Measurements from ENCODE around the gene ERP29.
"Not testable (repeated sequence)": the region's sequence is repeated elsewhere in the genome, so short reads cannot be mapped to it uniquely, and the experiment has no call there.

The ERP29 gene

GRCh38 chr12:112020947-112021457 is 7.8 kb downstream of the ERP29 start:
- 0 out of 2 replicates have a peak, but pooled peaks have one; percentile 47 for TF ChIP-seq POLR2A (IDR thresholded peaks at IDR 0.05; ENCODE audit: low read depth, low read length)
- no peak for TF ChIP-seq TAF1 (IDR thresholded peaks at IDR 0.05; ENCODE audit: borderline replicate concordance, low read depth, low read length)
- TF ChIP-seq POLR2AphosphoS5 (IDR thresholded peaks at IDR 0.05; ENCODE audit: low read depth, low read length), result peak; percentile 68; the same call in 1 of the 2 replicates
- DNase-seq (ENCODE audit: insufficient read length), result no peak
- FAIRE-seq, result no peak

GRCh38 chr12:112022241-112023016 is 9.2 kb downstream of the ERP29 start:
- no peak for FAIRE-seq

GRCh38 chr12:112023759-112024396 is 10.7 kb downstream of the ERP29 start:
- DNase-seq (ENCODE audit: insufficient read length) (no peak), FAIRE-seq (no peak)
- TF ChIP-seq POLR2AphosphoS5 (IDR thresholded peaks at IDR 0.05; ENCODE audit: low read depth, low read length), result no peak
- TF ChIP-seq TAF1 (IDR thresholded peaks at IDR 0.05; ENCODE audit: borderline replicate concordance, low read depth, low read length), result no peak
- TF ChIP-seq POLR2A (IDR thresholded peaks at IDR 0.05; ENCODE audit: low read depth, low read length), result no peak

More at GRCh38 chr12:112022241-112023016, 9.2 kb downstream of the ERP29 start:
- no peak for DNase-seq (ENCODE audit: insufficient read length)
- TF ChIP-seq POLR2AphosphoS5 (IDR thresholded peaks at IDR 0.05; ENCODE audit: low read depth, low read length), result no peak; the same call in 1 of the 2 replicates
- TF ChIP-seq POLR2A (IDR thresholded peaks at IDR 0.05; ENCODE audit: low read depth, low read length), result peak; percentile 26; the same call in 1 of the 2 replicates

GRCh38 chr12:112025808-112026375 is 12.7 kb downstream of the ERP29 start:
- no peak for FAIRE-seq
- no peak for DNase-seq (ENCODE audit: insufficient read length)
- TF ChIP-seq POLR2A (IDR thresholded peaks at IDR 0.05; ENCODE audit: low read depth, low read length) (no peak), TAF1 (IDR thresholded peaks at IDR 0.05; ENCODE audit: borderline replicate concordance, low read depth, low read length) (no peak), POLR2AphosphoS5 (IDR thresholded peaks at IDR 0.05; ENCODE audit: low read depth, low read length) (no peak)

GRCh38 chr12:112029301-112029700 is 16.1 kb downstream of the ERP29 start:
- DNase-seq (ENCODE audit: insufficient read length) (no peak), FAIRE-seq (no peak)
- TF ChIP-seq POLR2A (IDR thresholded peaks at IDR 0.05; ENCODE audit: low read depth, low read length) (no peak), TAF1 (IDR thresholded peaks at IDR 0.05; ENCODE audit: borderline replicate concordance, low read depth, low read length) (no peak), POLR2AphosphoS5 (IDR thresholded peaks at IDR 0.05; ENCODE audit: low read depth, low read length) (no peak)

- TF ChIP-seq POLR2AphosphoS5 (IDR thresholded peaks at IDR 0.05; ENCODE audit: low read depth, low read length), result no peak
- no peak for TF ChIP-seq POLR2A (IDR thresholded peaks at IDR 0.05; ENCODE audit: low read depth, low read length)
- no peak for TF ChIP-seq TAF1 (IDR thresholded peaks at IDR 0.05; ENCODE audit: borderline replicate concordance, low read depth, low read length)
- no peak for DNase-seq (ENCODE audit: insufficient read length)
Observed at GRCh38 chr12:112031472-112031871, 18.2 kb downstream of the ERP29 start.

GRCh38 chr12:112032292-112032691 is 19.1 kb downstream of the ERP29 start:
- FAIRE-seq, result no peak
- TF ChIP-seq POLR2AphosphoS5 (IDR thresholded peaks at IDR 0.05; ENCODE audit: low read depth, low read length) (no peak), POLR2A (IDR thresholded peaks at IDR 0.05; ENCODE audit: low read depth, low read length) (no peak), TAF1 (IDR thresholded peaks at IDR 0.05; ENCODE audit: borderline replicate concordance, low read depth, low read length) (no peak)
- no peak for DNase-seq (ENCODE audit: insufficient read length)

More at GRCh38 chr12:112031472-112031871, 18.2 kb downstream of the ERP29 start:
- peak; percentile 5 for FAIRE-seq

- no peak for DNase-seq (ENCODE audit: insufficient read length)
- TF ChIP-seq TAF1 (IDR thresholded peaks at IDR 0.05; ENCODE audit: borderline replicate concordance, low read depth, low read length) (no peak), POLR2A (IDR thresholded peaks at IDR 0.05; ENCODE audit: low read depth, low read length) (no peak), POLR2AphosphoS5 (IDR thresholded peaks at IDR 0.05; ENCODE audit: low read depth, low read length) (no peak)
- FAIRE-seq, result no peak
Observed at GRCh38 chr12:112035219-112035785, 22.1 kb downstream of the ERP29 start.

GRCh38 chr12:112036614-112037013 is 23.4 kb downstream of the ERP29 start:
- DNase-seq (ENCODE audit: insufficient read length); FAIRE-seq: not testable (repeated sequence)

- TF ChIP-seq TAF1 (IDR thresholded peaks at IDR 0.05; ENCODE audit: borderline replicate concordance, low read depth, low read length) (no peak), POLR2A (IDR thresholded peaks at IDR 0.05; ENCODE audit: low read depth, low read length) (no peak), POLR2AphosphoS5 (IDR thresholded peaks at IDR 0.05; ENCODE audit: low read depth, low read length) (no peak)
- no peak for DNase-seq (ENCODE audit: insufficient read length)
- FAIRE-seq, result peak; percentile 62
Observed at GRCh38 chr12:112046003-112046402, 32.8 kb downstream of the ERP29 start.

- FAIRE-seq, result no peak
Observed at GRCh38 chr12:112049351-112049750, 36.1 kb downstream of the ERP29 start.

More at GRCh38 chr12:112049351-112049750, 36.1 kb downstream of the ERP29 start:
- no peak for DNase-seq (ENCODE audit: insufficient read length)
- TF ChIP-seq TAF1 (IDR thresholded peaks at IDR 0.05; ENCODE audit: borderline replicate concordance, low read depth, low read length) (no peak), POLR2AphosphoS5 (IDR thresholded peaks at IDR 0.05; ENCODE audit: low read depth, low read length) (no peak), POLR2A (IDR thresholded peaks at IDR 0.05; ENCODE audit: low read depth, low read length) (no peak)

Measured in GM12892 (cell line).